ENCODE results near the gene RASGRF2.
"Not testable (repeated sequence)": the region's sequence is repeated elsewhere in the genome, so short reads cannot be mapped to it uniquely, and the experiment has no call there.

The RASGRF2 gene

GRCh38 chr5:81035522-81035921 is 75.4 kb downstream of the RASGRF2 start:
- Histone ChIP-seq H3K4me3 (ENCODE audit: low read depth, low read length) (no peak overlapping the region), H3K36me3 (no peaks in the 10 kb centered on the region), H3K9me3 (no peaks in the 10 kb centered on the region), H3K4me1 (no peaks in the 10 kb centered on the region), H3K27me3 (no peaks in the 10 kb centered on the region)
- TF ChIP-seq CTCF (IDR thresholded peaks at IDR 0.05; ENCODE audit: low read depth, low read length), result no peak
- DNase-seq, result no peak

DNA sequence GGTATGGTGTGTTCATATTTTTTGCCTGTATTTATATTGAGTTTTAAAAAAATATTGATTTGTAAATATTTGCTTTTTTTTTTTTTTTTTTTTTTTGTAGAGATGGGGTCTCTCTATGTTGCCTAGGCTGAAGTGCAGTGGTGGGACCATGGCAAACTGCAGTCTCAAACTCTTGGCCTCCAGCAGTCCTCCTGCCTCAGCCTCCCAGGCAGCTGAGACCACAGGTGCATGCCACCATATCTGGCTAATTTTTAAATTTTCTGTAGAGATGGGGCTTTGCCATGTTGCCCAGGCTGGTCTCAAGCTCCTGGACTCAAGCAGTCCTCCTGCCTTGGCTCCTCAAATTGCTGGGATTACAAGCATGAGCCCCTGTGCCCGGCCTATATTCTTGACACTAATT is 78.3 kb downstream of the RASGRF2 start:
- no peak for TF ChIP-seq CTCF (IDR thresholded peaks at IDR 0.05; ENCODE audit: low read depth, low read length)
- H3K9me3 ChIP-seq, result no peaks in the 10 kb centered on the region
- H3K36me3 ChIP-seq, result no peaks in the 10 kb centered on the region
- no peaks in the 10 kb centered on the region for H3K4me1 ChIP-seq
- no peak overlapping the region for H3K4me3 ChIP-seq (ENCODE audit: low read depth, low read length)
- no peaks in the 10 kb centered on the region for H3K27me3 ChIP-seq
- no peak for DNase-seq

DNA sequence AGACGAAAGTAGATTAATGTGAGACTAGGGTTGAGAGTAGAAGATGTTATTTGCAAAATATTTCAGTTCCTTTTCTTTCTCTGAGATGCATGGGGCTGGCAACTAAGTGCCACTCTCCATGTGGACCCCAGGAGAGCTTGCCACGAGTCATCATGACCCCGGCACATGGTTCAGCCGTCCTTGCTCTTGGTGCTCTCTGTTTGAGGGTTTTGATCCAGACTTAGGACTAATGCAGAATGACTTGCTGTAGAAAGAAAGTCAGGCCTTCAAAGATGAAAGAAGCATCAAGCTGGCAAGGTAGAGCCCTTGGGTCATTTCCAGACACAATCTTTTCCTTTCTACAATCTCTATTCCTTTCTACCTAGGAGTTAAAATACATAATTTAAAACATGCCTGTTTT is 84.7 kb downstream of the RASGRF2 start:
- H3K9me3 ChIP-seq, result no peaks in the 10 kb centered on the region
- no peak for TF ChIP-seq CTCF (IDR thresholded peaks at IDR 0.05; ENCODE audit: low read depth, low read length)
- H3K4me3 ChIP-seq (ENCODE audit: low read depth, low read length), result no peak overlapping the region
- H3K4me1 ChIP-seq, result no peaks in the 10 kb centered on the region
- H3K36me3 ChIP-seq, result no peaks in the 10 kb centered on the region
- H3K27me3 ChIP-seq, result peaks cover 9% of the 10 kb centered on the region
- DNase-seq, result no peak

- Histone ChIP-seq H3K9me3 (no peaks in the 10 kb centered on the region), H3K4me3 (ENCODE audit: low read depth, low read length) (no peak overlapping the region), H3K4me1 (no peaks in the 10 kb centered on the region), H3K36me3 (no peaks in the 10 kb centered on the region), H3K27me3 (peaks cover 9% of the 10 kb centered on the region)
- TF ChIP-seq CTCF (IDR thresholded peaks at IDR 0.05; ENCODE audit: low read depth, low read length), result no peak
- DNase-seq, result no peak
Measured at GRCh38 chr5:81045389-81045807, 85.2 kb downstream of the RASGRF2 start.

GRCh38 chr5:81046041-81046440 is 85.9 kb downstream of the RASGRF2 start:
- Histone ChIP-seq H3K9me3 (no peaks in the 10 kb centered on the region), H3K4me3 (ENCODE audit: low read depth, low read length) (no peak overlapping the region), H3K4me1 (no peaks in the 10 kb centered on the region), H3K27me3 (peaks cover 9% of the 10 kb centered on the region), H3K36me3 (no peaks in the 10 kb centered on the region)
- no peak for DNase-seq
- no peak for TF ChIP-seq CTCF (IDR thresholded peaks at IDR 0.05; ENCODE audit: low read depth, low read length)

DNA sequence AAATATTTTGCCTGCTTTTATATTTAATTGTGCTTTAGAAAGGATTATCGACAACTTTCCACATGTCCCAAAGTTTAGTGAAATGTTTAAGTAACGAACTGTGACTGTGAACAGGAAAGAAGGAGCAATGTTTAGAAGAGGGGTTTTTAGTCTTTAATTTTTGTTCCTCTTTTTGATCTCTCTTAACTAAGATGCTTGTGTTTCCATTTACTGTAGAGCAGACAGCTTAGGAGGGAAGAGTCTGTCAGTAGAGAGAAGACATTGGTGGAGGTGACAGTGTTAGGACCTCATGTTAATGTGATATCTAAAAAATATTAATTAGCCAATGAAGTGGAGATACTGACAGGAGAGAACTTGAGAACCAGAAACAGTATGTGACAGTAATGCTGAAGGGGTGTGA is 92.2 kb downstream of the RASGRF2 start:
- Histone ChIP-seq H3K9me3 (no peaks in the 10 kb centered on the region), H3K36me3 (no peaks in the 10 kb centered on the region), H3K4me1 (no peaks in the 10 kb centered on the region), H3K27me3 (peaks cover 9% of the 10 kb centered on the region), H3K4me3 (ENCODE audit: low read depth, low read length) (no peak overlapping the region)
- no peak for TF ChIP-seq CTCF (IDR thresholded peaks at IDR 0.05; ENCODE audit: low read depth, low read length)
- no peak for DNase-seq

- not testable (repeated sequence) for H3K36me3 ChIP-seq; H3K27me3 ChIP-seq; H3K9me3 ChIP-seq; H3K4me3 ChIP-seq (ENCODE audit: low read depth, low read length); DNase-seq; H3K4me1 ChIP-seq
Measured at GRCh38 chr5:81053282-81053681, 93.1 kb downstream of the RASGRF2 start.
